LNCaP clone FGC (cell line): Measurements from ENCODE around the gene KDM4B.

ENCODE experiments used
- DNase-seq: peaks from one replicate; pipeline ENCODE4 v3.0.0-alpha.2; 2011; ENCODE audit warnings: low read depth
- H3K4me3 ChIP-seq: 2 replicates; pipeline ENCODE4 v1.5.1; 2011; ENCODE audit warnings: mild to moderate bottlenecking, low read depth, low read length, control low read depth
- TF ChIP-seq, protein P1 (sequence below): IDR thresholded peaks from 2 replicates; pipeline ENCODE4 v1.5.1; 2012; ENCODE audit warnings: mild to moderate bottlenecking; ENCODE audit not compliant: control insufficient read depth, insufficient read depth; ENCODE audit errors: extremely low read depth

The KDM4B gene

DNA sequence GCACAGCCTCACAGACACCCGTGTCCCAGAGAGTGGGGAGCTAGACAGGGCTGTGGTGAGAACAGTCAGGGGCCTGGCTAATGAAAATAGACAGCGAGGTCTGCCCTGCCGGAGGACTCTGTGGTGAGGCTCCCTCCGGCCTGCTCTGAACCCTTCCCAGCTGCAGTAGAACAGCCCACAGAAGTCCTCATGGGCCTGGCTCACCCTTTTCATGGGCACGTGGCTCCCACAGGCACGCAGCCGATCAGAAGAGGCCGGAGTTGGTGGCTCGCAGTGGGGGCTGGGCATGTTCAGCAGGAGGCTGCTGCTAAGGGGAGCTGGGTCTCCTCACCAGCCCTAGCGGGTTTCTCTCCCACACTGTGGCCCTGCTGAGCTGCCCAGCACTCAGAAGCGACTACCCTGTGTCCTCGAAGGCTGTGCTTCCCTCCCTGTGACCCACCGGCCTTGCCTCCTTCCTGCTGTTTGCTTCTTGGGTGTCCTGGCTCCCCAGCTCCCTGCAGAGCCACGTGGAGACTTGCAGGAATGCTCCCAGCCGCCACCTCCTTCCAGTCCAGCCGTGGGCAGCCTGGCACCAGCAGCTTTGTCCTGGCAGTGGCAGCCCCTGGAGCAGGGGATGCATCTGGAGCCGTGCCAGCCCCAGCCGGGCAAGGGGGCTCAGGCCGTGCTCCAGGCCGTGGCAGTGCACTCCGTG lies 138.7 kb downstream of the KDM4B start:
- TF ChIP-seq, protein P1, sequence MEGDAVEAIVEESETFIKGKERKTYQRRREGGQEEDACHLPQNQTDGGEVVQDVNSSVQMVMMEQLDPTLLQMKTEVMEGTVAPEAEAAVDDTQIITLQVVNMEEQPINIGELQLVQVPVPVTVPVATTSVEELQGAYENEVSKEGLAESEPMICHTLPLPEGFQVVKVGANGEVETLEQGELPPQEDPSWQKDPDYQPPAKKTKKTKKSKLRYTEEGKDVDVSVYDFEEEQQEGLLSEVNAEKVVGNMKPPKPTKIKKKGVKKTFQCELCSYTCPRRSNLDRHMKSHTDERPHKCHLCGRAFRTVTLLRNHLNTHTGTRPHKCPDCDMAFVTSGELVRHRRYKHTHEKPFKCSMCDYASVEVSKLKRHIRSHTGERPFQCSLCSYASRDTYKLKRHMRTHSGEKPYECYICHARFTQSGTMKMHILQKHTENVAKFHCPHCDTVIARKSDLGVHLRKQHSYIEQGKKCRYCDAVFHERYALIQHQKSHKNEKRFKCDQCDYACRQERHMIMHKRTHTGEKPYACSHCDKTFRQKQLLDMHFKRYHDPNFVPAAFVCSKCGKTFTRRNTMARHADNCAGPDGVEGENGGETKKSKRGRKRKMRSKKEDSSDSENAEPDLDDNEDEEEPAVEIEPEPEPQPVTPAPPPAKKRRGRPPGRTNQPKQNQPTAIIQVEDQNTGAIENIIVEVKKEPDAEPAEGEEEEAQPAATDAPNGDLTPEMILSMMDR, result no peak
- no peak overlapping the region for H3K4me3 ChIP-seq

DNA sequence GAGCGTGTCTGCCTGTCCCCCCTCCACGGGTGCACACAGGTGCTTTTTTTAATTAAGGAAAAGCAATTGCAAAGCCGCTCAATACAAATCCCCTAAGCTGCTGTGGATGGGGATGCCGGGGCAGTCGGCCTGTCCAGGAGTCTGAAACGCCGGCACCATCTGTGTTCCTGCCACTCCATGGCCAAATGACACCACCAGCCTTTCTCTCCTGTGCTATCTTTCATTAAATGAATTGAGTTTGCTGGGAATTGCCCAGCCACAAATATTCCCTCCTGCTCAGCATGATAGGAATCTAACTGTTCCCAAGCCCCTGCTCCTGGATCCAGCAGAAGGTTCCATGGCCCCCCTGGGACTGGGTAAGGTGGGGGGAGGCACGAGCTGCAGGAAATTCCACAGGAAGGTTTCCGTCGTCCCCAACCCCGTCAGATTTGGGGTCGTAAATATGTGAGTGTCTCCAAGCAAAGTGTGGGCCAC lies 139.2 kb downstream of the KDM4B start:
- DNase-seq, result no peak
- no peak overlapping the region for H3K4me3 ChIP-seq
- TF ChIP-seq, protein P1, result no peak

More for the DNA sequence above, 138.7 kb downstream of the KDM4B start:
- DNase-seq, result no peak

DNA sequence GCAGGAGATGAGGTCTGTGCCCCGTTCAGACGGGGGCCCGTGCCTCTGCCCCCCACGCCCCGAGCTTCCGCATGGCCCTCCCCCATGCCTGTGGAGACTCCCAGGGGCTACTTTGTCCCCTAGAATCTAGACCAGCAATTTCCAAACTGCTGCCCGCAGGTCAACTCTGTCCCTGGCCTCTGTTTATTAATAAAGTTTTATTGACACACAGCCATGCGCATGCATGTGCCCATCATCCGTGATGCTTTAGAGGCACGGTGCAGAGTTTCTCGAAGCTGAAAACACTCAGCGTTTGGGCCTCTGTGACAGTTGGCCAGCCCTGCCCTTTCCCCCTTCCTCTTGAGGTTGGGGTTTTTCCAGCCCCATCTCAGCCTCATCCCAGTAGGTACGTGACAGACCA lies 140.0 kb downstream of the KDM4B start:
- no peak for DNase-seq
- TF ChIP-seq, protein P1, result no peak
- H3K4me3 ChIP-seq, result no peak overlapping the region

DNA sequence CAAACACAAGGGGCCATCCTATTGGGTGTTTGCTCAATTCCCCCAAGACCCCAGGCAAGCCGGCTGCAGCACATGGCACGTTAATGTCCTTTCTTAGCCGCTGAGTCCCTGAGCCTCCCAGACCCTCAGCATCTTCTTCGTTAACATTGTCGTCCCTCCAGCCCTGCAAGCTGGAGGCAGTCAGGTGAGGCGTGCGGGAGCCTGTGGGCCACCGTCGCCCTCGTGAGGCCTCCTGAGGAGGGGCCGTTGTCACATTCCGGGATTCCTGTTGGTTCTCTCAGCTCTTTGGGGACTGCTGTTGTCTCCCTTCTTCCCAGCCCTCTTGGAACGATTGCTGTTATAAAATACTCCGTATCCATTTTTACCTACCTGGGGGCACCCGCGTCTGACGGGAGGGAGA lies 140.6 kb downstream of the KDM4B start:
- DNase-seq, result no peak
- H3K4me3 ChIP-seq, result no peak overlapping the region
- TF ChIP-seq, protein P1, result 0 out of 2 replicates have a peak, but pooled peaks have one; percentile 2

DNA sequence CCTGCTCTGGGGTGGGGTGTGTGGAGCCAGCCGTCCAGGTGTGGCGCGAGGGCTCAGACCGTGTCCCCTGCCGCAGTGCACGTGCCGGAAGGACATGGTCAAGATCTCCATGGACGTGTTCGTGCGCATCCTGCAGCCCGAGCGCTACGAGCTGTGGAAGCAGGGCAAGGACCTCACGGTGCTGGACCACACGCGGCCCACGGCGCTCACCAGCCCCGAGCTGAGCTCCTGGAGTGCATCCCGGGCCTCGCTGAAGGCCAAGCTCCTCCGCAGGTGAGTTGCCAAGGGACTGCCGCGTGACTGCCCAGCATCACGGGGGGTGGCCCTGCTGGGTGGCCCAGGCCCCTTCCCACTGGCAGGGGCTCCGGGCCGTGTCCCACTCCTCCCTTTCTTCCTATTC lies 141.6 kb downstream of the KDM4B start:
- H3K4me3 ChIP-seq, result no peak overlapping the region
- DNase-seq, result no peak
- TF ChIP-seq, protein P1, result no peak

DNA sequence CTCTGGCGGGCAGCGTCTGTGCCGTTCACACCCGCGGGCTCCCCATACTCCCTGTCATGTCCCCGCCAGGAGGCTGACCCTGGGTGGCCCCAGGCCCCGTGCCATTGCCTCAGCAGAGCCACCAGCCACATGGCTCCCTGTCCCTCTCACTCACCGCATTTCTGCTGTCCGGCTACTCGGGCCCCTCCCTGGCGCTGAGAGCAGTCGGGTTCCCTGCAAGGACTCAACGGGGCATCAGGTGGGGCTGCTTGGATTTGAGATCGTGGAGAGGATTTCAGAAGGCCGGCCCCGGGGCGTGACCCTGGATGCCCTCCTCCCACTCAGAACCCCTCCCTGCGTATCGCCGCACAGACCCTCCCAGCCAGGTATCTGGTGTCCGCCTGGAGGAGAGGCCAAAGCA lies 142.1 kb downstream of the KDM4B start:
- TF ChIP-seq, protein P1, result no peak
- no peak for DNase-seq
- H3K4me3 ChIP-seq, result no peak overlapping the region

DNA sequence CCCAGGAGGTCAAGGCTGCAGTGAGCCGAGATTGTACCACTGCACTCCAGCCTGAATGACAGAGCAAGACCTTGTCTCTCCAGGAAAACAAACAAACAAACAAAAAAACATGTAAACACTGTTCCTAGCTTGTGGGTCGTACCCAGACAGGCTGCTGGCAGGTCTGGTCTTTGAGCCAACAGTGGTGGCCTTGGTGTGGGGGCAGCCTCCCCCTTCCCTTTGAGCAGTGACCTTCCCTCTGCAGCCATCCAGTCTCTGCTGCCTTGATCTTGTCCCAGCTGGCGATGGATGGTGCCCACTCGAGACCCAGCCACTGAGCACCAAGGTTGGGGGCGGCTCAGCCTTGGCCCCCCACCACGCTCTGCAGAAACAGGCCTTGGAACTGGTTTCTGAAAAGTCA lies 143.3 kb downstream of the KDM4B start:
- TF ChIP-seq, protein P1, result no peak
- DNase-seq, result no peak
- no peak overlapping the region for H3K4me3 ChIP-seq
